Neuronal stem cell (in vitro differentiated cells): ENCODE results near the gene NT5DC4. TPM values are rescaled to one million over a fixed set of nuclear protein-coding genes. Genes with fewer than 3 reads are reported as not detected.

Experiments
- DNase-seq: peaks from one replicate; pipeline ENCODE4 v3.0.0-alpha.2; 2013; ENCODE audit warnings: low spot score
- H2AFZ ChIP-seq: one replicate; pipeline ENCODE4 v1.6.1; 2013; ENCODE audit warnings: mild to moderate bottlenecking, low read length, inconsistent platforms
- H2AK5ac ChIP-seq: 2 replicates; pipeline ENCODE4 v1.6.1; 2013; ENCODE audit warnings: low read depth, mild to moderate bottlenecking, inconsistent platforms, low read length, moderate library complexity, mixed read lengths
- H2BK120ac ChIP-seq: 2 replicates; pipeline ENCODE4 v1.6.1; 2013; ENCODE audit warnings: low read depth, mild to moderate bottlenecking, inconsistent platforms, low read length, moderate library complexity, mixed read lengths
- H2BK12ac ChIP-seq: one replicate; pipeline ENCODE4 v1.6.1; 2013; ENCODE audit warnings: low read length, inconsistent platforms
- H2BK15ac ChIP-seq: 2 replicates; pipeline ENCODE4 v1.6.1; 2013; ENCODE audit warnings: mild to moderate bottlenecking, low read length, inconsistent platforms, mixed read lengths
- H2BK5ac ChIP-seq: one replicate; pipeline ENCODE4 v1.6.1; 2013; ENCODE audit warnings: inconsistent platforms, mild to moderate bottlenecking, low read length, moderate library complexity
- H3K14ac ChIP-seq: one replicate; pipeline ENCODE4 v1.6.1; 2013; ENCODE audit warnings: low read length, inconsistent platforms
- H3K18ac ChIP-seq: 2 replicates; pipeline ENCODE4 v1.6.1; 2013; ENCODE audit warnings: low read length, inconsistent platforms
- H3K23ac ChIP-seq: 2 replicates; pipeline ENCODE4 v1.6.1; 2013; ENCODE audit warnings: low read depth, mild to moderate bottlenecking, mixed read lengths, low read length, inconsistent platforms; ENCODE audit not compliant: poor library complexity
- H3K27ac ChIP-seq: replicated peaks from 3 replicates; pipeline ENCODE4 v1.5.1; 2013; ENCODE audit warnings: low read length, inconsistent platforms
- H3K27me3 ChIP-seq, 3 experiments: 2 replicates each; pipeline ENCODE4 v1.6.1; 2013; ENCODE audit warnings: low read length in 3 of 3, mild to moderate bottlenecking in 2 of 3, inconsistent platforms in 1 of 3, low read depth in 1 of 3, mixed read lengths in 1 of 3, moderate library complexity in 1 of 3; ENCODE audit not compliant: control insufficient read depth in 3 of 3, insufficient read depth in 3 of 3
- H3K36me3 ChIP-seq, 2 donors: replicated peaks in 1 of 2; 2 replicates each; pipeline ENCODE4 v1.6.1; 2013; ENCODE audit warnings: low read length in 2 of 2; ENCODE audit not compliant: control insufficient read depth in 2 of 2, insufficient read depth in 2 of 2
- H3K4ac ChIP-seq: 2 replicates; pipeline ENCODE4 v1.6.1; 2013; ENCODE audit warnings: inconsistent platforms, mild to moderate bottlenecking, low read length, moderate library complexity
- H3K4me1 ChIP-seq, 2 donors: 1 replicate in 1 of 2; 2 replicates in 1 of 2; pipeline ENCODE4 v1.6.1; 2013; ENCODE audit warnings: low read length in 2 of 2, low read depth in 1 of 2; ENCODE audit not compliant: control insufficient read depth in 2 of 2, insufficient read depth in 1 of 2
- H3K4me2 ChIP-seq: one replicate; pipeline ENCODE4 v1.6.1; 2013; ENCODE audit warnings: mild to moderate bottlenecking, low read length, inconsistent platforms; ENCODE audit not compliant: insufficient read depth, poor library complexity, severe bottlenecking
- H3K4me3 ChIP-seq, 2 donors: 2 replicates each; pipeline ENCODE4 v1.5.1; 2013; ENCODE audit warnings: low read length in 2 of 2, mild to moderate bottlenecking in 2 of 2, inconsistent platforms in 1 of 2, moderate library complexity in 1 of 2
- H3K79me1 ChIP-seq: one replicate; pipeline ENCODE4 v1.6.1; 2013; ENCODE audit warnings: low read depth, mild to moderate bottlenecking, inconsistent platforms, low read length, moderate library complexity
- H3K9ac ChIP-seq: one replicate; pipeline ENCODE4 v1.6.1; 2013; ENCODE audit warnings: mild to moderate bottlenecking, low read depth, low read length, inconsistent platforms; ENCODE audit not compliant: poor library complexity
- H3K9me3 ChIP-seq, 2 donors: replicated peaks in 1 of 2; 2 replicates each; pipeline versions ENCODE3 to v1.6.1; 2013; ENCODE audit warnings: low read length in 2 of 2, mild to moderate bottlenecking in 2 of 2, inconsistent platforms in 1 of 2, low read depth in 1 of 2, mixed read lengths in 1 of 2, moderate library complexity in 1 of 2; ENCODE audit not compliant: control insufficient read depth in 2 of 2, insufficient read depth in 1 of 2
- H4K8ac ChIP-seq: one replicate; pipeline ENCODE4 v1.6.1; 2013; ENCODE audit warnings: low read depth, mild to moderate bottlenecking, inconsistent platforms, low read length, moderate library complexity
- H4K91ac ChIP-seq: one replicate; pipeline ENCODE4 v1.6.1; 2013; ENCODE audit warnings: low read length, low read depth, mild to moderate bottlenecking, inconsistent platforms; ENCODE audit not compliant: poor library complexity
- WGBS, 2 donors: extraction: QIAGEN DNeasy Blood & Tissue Kit; methylation state at CpG; one replicate each; pipeline ENCODE4 v1.1.7; 2013; ENCODE audit warnings: missing lambda C conversion rate in 2 of 2, mixed read lengths in 1 of 2; ENCODE audit not compliant: insufficient read length in 2 of 2, insufficient replicate concordance in 1 of 2; ENCODE audit errors: extremely low coverage in 2 of 2; 5-methylcytosine and 5-hydroxymethylcytosine counted together
- polyA plus RNA-seq, 2 experiments: library from polyadenylated mRNA; stranded (reverse); fragments of 200-250 nt; gene quantifications; one replicate each; pipeline ENCODE4 v1.2.3, GENCODE V29; 2013

NT5DC4 gene
- polyA plus RNA-seq (2013, experiment 1 of 2): not detected
- not detected for polyA plus RNA-seq (2013, experiment 2 of 2)

GRCh38 chr2:112720785-112721184 is at the start of gene NT5DC4:
TSS of gene NT5DC4 (plus strand) at chr2:112721020. CDS start at chr2:112721080, 60 bp downstream.
- Histone ChIP-seq H3K27ac (no peak within 1 kb of the TSS), H3K36me3 (no peaks in the 10 kb centered on the region), H3K9me3 (peaks cover 0 to 2% of the 10 kb centered on the region in 2 donors), H2BK5ac (no peak within 1 kb of the TSS), H3K14ac (no peak within 1 kb of the TSS), H4K8ac (no peak within 1 kb of the TSS), H3K4me2 (no peak within 1 kb of the TSS), H3K4me1 (no peaks in the 10 kb centered on the region), H4K91ac (no peak within 1 kb of the TSS), H2BK15ac (no peak within 1 kb of the TSS), H3K4ac (no peak within 1 kb of the TSS), H3K79me1 (no peaks in the 10 kb centered on the region), H2BK12ac (no peak within 1 kb of the TSS), H3K27me3 (no peaks in the 10 kb centered on the region), H2AK5ac (no peak within 1 kb of the TSS), H3K23ac (peak within 1 kb of the TSS; percentile 38), H3K4me3 (no peak within 1 kb of the TSS), H2BK120ac (no peak within 1 kb of the TSS), H2AFZ (no peak within 1 kb of the TSS), H3K9ac (no peak within 1 kb of the TSS), H3K18ac (peak within 1 kb of the TSS; percentile 35)
- no peak for DNase-seq
- no CpG with 5 or more reads among the region's 6 CpGs for WGBS, 2 donors

- Histone ChIP-seq H3K18ac (no peak overlapping the region), H4K91ac (no peak overlapping the region), H3K9ac (no peak overlapping the region), H3K4me3 (no peak overlapping the region), H3K4me2 (no peak overlapping the region), H2AFZ (no peak overlapping the region), H2BK120ac (no peak overlapping the region), H2BK5ac (no peak overlapping the region), H3K27me3 (no peaks in the 10 kb centered on the region), H3K79me1 (no peaks in the 10 kb centered on the region), H4K8ac (no peak overlapping the region), H2BK12ac (no peak overlapping the region), H3K14ac (no peak overlapping the region), H3K4me1 (peaks cover 0 to 5% of the 10 kb centered on the region in 2 donors), H3K27ac (peak overlapping the region; percentile 47), H3K23ac (no peak overlapping the region), H3K36me3 (peaks cover 0 to 4% of the 10 kb centered on the region in 2 donors), H2BK15ac (no peak overlapping the region), H3K9me3 (no peaks in the 10 kb centered on the region), H2AK5ac (no peak overlapping the region), H3K4ac (no peak overlapping the region)
- WGBS, 2 donors: no CpG with 5 or more reads among the region's 2 CpGs
- no peak for DNase-seq
Measured at GRCh38 chr2:112671801-112672200, 49.0 kb upstream of the NT5DC4 start.

- Histone ChIP-seq H3K27me3 (no peaks in the 10 kb centered on the region), H3K4ac (no peak overlapping the region), H2BK120ac (no peak overlapping the region), H4K8ac (no peak overlapping the region), H3K18ac (no peak overlapping the region), H3K36me3 (no peaks in the 10 kb centered on the region), H3K14ac (no peak overlapping the region), H2BK12ac (no peak overlapping the region), H3K4me2 (no peak overlapping the region), H3K4me3 (no peak overlapping the region), H3K9me3 (no peaks in the 10 kb centered on the region), H2BK5ac (no peak overlapping the region), H3K9ac (no peak overlapping the region), H2AFZ (no peak overlapping the region), H2AK5ac (no peak overlapping the region), H3K23ac (no peak overlapping the region), H3K27ac (no peak overlapping the region), H4K91ac (no peak overlapping the region), H3K4me1 (peaks cover 0 to 5% of the 10 kb centered on the region in 2 donors), H3K79me1 (no peaks in the 10 kb centered on the region), H2BK15ac (no peak overlapping the region)
- no peak for DNase-seq
- WGBS, 2 donors: no CpG with 5 or more reads among the region's 1 CpG
Measured at GRCh38 chr2:112673008-112673407, 47.8 kb upstream of the NT5DC4 start.

- H2BK12ac ChIP-seq: no peak overlapping the region
- WGBS, 2 donors: no CpG with 5 or more reads among the region's 12 CpGs
- no peak overlapping the region for H4K91ac ChIP-seq
- no peak overlapping the region for H3K4me3 ChIP-seq
- H4K8ac ChIP-seq: no peak overlapping the region
- H3K36me3 ChIP-seq: no peaks in the 10 kb centered on the region
- no peak overlapping the region for H3K4ac ChIP-seq
- no peak overlapping the region for H3K4me2 ChIP-seq
- no peaks in the 10 kb centered on the region for H3K9me3 ChIP-seq
- no peak overlapping the region for H3K23ac ChIP-seq
- H3K9ac ChIP-seq: no peak overlapping the region
- H2AFZ ChIP-seq: no peak overlapping the region
- H3K4me1 ChIP-seq: peaks cover 0 to 5% of the 10 kb centered on the region in 2 donors
- no peak for DNase-seq
- no peak overlapping the region for H2BK15ac ChIP-seq
- no peak overlapping the region for H3K27ac ChIP-seq
- peak overlapping the region; percentile 66 for H2AK5ac ChIP-seq
- peak overlapping the region; percentile 66 for H2BK5ac ChIP-seq
- no peaks in the 10 kb centered on the region for H3K27me3 ChIP-seq
- no peak overlapping the region for H3K18ac ChIP-seq
- H3K14ac ChIP-seq: no peak overlapping the region
- H2BK120ac ChIP-seq: no peak overlapping the region
- no peaks in the 10 kb centered on the region for H3K79me1 ChIP-seq
Measured at GRCh38 chr2:112674229-112674628, 46.6 kb upstream of the NT5DC4 start.
